ENCODE measurements around the gene GIGYF1. TPM values are rescaled to one million over a fixed set of nuclear protein-coding genes. Genes with fewer than 3 reads are reported as not detected.

Gene GIGYF1
- total and polyA plus RNA-seq, 2 of the 4 experiments (the other 2 are of a cell fraction), result 3.0 to 10.7 TPM

DNA sequence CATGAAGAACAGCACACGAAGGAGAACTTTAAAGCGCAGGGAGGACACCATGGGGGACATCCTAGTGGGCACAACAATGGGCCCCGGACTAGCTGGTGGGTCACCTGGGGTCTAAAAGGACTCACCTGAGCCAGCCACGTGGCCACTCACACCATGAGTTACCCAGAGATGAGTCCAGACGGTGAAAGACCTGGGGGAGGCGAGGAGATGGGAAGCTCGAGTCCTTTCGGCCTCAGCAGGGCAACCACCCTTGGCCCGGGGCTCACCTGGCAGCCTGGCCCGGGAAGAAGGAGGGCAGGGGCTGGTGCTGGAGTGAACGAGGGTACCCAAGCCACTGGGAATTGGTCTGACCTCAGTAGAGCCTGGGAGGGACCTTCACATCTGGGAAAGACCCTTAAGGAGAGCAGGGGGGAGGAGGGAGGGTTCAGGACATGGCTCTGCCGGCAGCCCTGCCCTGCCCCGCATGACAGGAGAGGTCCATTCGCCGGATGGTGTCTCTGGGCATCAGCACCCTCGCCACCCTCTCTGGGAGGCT is 5.7 kb downstream of the GIGYF1 start:
- Histone ChIP-seq H3K14ac (replicated peaks; ENCODE audit: low read depth, low read length) (no peak overlapping the region), H4K8ac (ENCODE audit: low read depth in 2 of 2, low read length in 2 of 2) (no peak overlapping the region), H3K23ac (ENCODE audit: low read depth, low read length) (no peak overlapping the region), H3K9me3 (ENCODE audit: control insufficient read depth, insufficient read depth, low read length) (no peaks in the 10 kb centered on the region), H2BK15ac (ENCODE audit: low read depth, low read length) (no peak overlapping the region), H2BK5ac (ENCODE audit: low read depth, low read length, poor library complexity, severe bottlenecking) (no peak overlapping the region), H3K4me3 (ENCODE audit: insufficient read depth, low read depth, low read length) (no peak overlapping the region), H3K56ac (ENCODE audit: extremely low read depth, insufficient read depth, low read length) (no peak overlapping the region), H4K5ac (ENCODE audit: low read depth, low read length) (no peak overlapping the region), H3K27me3 (ENCODE audit: control insufficient read depth, insufficient read depth, low read length) (no peaks in the 10 kb centered on the region), H3K18ac (ENCODE audit: low read depth, low read length) (no peak overlapping the region), H2AK5ac (ENCODE audit: low read depth, low read length) (0 out of 2 replicates have a peak overlapping the region, but pooled peaks have one; percentile 9), H4K20me1 (ENCODE audit: insufficient read depth, low read length) (peaks cover 61% of the 10 kb centered on the region), H2AK9ac (replicated peaks; ENCODE audit: low read depth, low read length, poor library complexity) (no peak overlapping the region), H3K9ac (ENCODE audit: low read depth, low read length) (no peak overlapping the region), H4K91ac (ENCODE audit: insufficient read depth, low read depth, low read length) (no peak overlapping the region), H2BK20ac (ENCODE audit: low read depth, low read length) (no peak overlapping the region), H3K4me2 (ENCODE audit: low read depth, low read length) (no peak overlapping the region), H3K9me1 (ENCODE audit: insufficient read depth, low read length) (no peaks in the 10 kb centered on the region), H2AFZ (replicated peaks; ENCODE audit: low read length, poor library complexity) (no peak overlapping the region), H3K79me1 (ENCODE audit: low read depth in 1 of 2, low read length in 2 of 2) (peaks cover 28 to 54% of the 10 kb centered on the region in 2 experiments), H2BK120ac (ENCODE audit: low read depth, low read length) (no peak overlapping the region), H3K27ac (ENCODE audit: insufficient read depth, low read length) (no peak overlapping the region), H3K4ac (ENCODE audit: low read depth, low read length) (no peak overlapping the region), H3K36me3 (ENCODE audit: control insufficient read depth, insufficient read depth, low read length) (peaks cover 54% of the 10 kb centered on the region), H3K4me1 (ENCODE audit: control insufficient read depth, insufficient read depth, low read length) (peaks cover 19% of the 10 kb centered on the region)
- dilution Hi-C loops (cut with HindIII; ENCODE audit: low sequenced_read_pairs, unreplicated experiment), result no loop called here
- ChIA-PET CTCF (no interaction called here), POLR2A (ENCODE audit: unreplicated experiment) (no interaction called here)
- DNase-seq, result no peak
- TF ChIP-seq RAD21 (IDR thresholded peaks at IDR 0.05; ENCODE audit: low read length) (no peak), POLR2A (IDR thresholded peaks at IDR 0.05; ENCODE audit: low read depth, low read length) (no peak), NFE2L2 (IDR thresholded peaks at IDR 0.05; ENCODE audit: low read depth, low read length) (no peak), SMC3 (IDR thresholded peaks at IDR 0.05; ENCODE audit: low read depth, low read length) (no peak), BHLHE40 (IDR thresholded peaks at IDR 0.05; ENCODE audit: low read depth, low read length) (no peak), ELK1 (IDR thresholded peaks at IDR 0.05; ENCODE audit: borderline replicate concordance, low read depth, low read length) (no peak), MAFK (IDR thresholded peaks at IDR 0.05; ENCODE audit: low read depth, low read length) (no peak), RFX5 (IDR thresholded peaks at IDR 0.05; ENCODE audit: low read depth, low read length) (no peak), CEBPB (IDR thresholded peaks at IDR 0.05; ENCODE audit: low read depth, low read length) (no peak)
- intact Hi-C loops (cut with micrococcal nuclease), result no loop called here
- no peak for ATAC-seq (ENCODE audit: low read depth)
- no TSS peak for BruUV-seq (replicated peaks)
- in situ Hi-C loops (cut with MboI; ENCODE audit: low sequenced_read_pairs), result no loop called here
- WGBS, 2 experiments (ENCODE audit: extremely low coverage in 2 of 2, insufficient read length in 1 of 2), result no CpG with 5 or more reads among the region's 16 CpGs

Data from IMR-90 (cell line).